Natural killer cell treated with Interleukin-12 subunit alpha and Interleukin-12 subunit beta and Interleukin-15 and Interleukin-18, amount 100 ng/mL, for 72 hours (primary cell): Measurements from ENCODE around the gene COX20. TPM values are rescaled to one million over a fixed set of nuclear protein-coding genes. Genes with fewer than 3 reads are reported as not detected.
"Not testable (repeated sequence)": the region's sequence is repeated elsewhere in the genome, so short reads cannot be mapped to it uniquely, and the experiment has no call there.

ENCODE experiments used
- ATAC-seq, 2 donors: fragments of 150-1000 bp; cut with Tn5 transposase in 1 of 2; sonication (Bioruptor Pico), chemical (Tn5 transposase) in 1 of 2; 2 replicates each; pipeline ENCODE4 v1.10.0; 2021
- DNase-seq: peaks from one replicate; pipeline ENCODE4 v3.0.0; 2022; ENCODE audit warnings: low spot score
- H3K27ac Mint-ChIP-seq, 2 donors: 1 replicate in 1 of 2; 2 replicates in 1 of 2; pipeline ENCODE4 v1.8.0; 2022; ENCODE audit warnings: mixed read lengths in 2 of 2, mild to moderate bottlenecking in 1 of 2, moderate library complexity in 1 of 2
- H3K27me3 Mint-ChIP-seq, 2 donors: 1 replicate in 1 of 2; 2 replicates in 1 of 2; pipeline ENCODE4 v1.8.0; 2022; ENCODE audit warnings: mixed read lengths in 2 of 2
- H3K36me3 Mint-ChIP-seq: one replicate; pipeline ENCODE4 v1.8.0; 2022; ENCODE audit warnings: mixed read lengths
- H3K4me1 Mint-ChIP-seq, 2 donors: 1 replicate in 1 of 2; 2 replicates in 1 of 2; pipeline ENCODE4 v1.8.0; 2022; ENCODE audit warnings: low read depth in 2 of 2, mixed read lengths in 2 of 2, mild to moderate bottlenecking in 1 of 2
- H3K4me3 Mint-ChIP-seq: one replicate; pipeline ENCODE4 v1.8.0; 2022; ENCODE audit warnings: mixed read lengths
- H3K9me3 Mint-ChIP-seq: 2 replicates; pipeline ENCODE4 v1.8.0; 2022; ENCODE audit warnings: mixed read lengths
- total RNA-seq, 2 donors: library from RNA; stranded (reverse); gene quantifications; one replicate each; pipeline ENCODE4 v1.2.3, GENCODE V29; 2022

The COX20 gene, protein sequence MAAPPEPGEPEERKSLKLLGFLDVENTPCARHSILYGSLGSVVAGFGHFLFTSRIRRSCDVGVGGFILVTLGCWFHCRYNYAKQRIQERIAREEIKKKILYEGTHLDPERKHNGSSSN
- 10 to 100 TPM; 21.3 to 31.4 TPM for total RNA-seq

DNA sequence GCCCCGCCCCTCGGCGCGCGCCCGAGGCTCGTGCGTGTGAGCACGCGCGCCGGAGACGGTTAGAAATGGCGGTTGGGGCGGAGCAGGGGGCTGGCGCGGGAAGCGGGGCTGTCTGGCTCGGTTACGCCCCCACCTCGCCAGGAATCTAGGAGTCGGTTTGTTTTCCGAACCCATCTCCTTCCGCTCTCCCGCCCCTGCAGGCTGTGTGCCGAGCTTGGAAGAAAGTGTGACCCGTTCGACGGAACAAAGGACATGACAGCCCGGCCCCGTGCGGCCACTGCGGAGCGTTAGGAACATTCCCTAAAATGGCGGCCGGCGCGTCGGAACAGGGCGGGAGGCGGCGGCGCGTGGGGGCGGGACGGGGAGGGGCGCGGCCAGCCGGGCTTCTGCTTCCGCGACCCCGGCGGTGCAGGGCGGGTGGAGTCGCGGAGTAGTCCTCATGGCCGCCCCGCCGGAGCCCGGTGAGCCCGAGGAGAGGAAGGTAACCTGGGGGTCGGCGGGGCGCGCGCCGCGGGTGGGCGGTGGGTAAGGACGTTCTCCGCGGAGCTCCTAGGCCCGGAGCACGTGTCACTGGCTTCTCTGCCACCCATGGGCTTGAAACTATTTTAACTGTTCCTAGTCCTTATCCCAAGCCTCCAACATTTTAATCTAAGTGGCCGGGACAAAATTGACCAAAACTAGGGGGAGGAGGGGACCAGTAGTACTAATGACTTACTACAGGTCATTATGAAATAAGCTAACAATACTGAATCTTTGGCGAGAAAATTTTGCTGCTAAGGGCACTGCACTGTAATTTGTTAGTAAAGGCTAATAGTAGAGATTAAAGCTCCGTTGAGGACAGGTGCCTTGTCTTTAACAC lies at the start of gene COX20:
TSS of gene COX20 (plus strand) at position 383 of the 859 bp plus-strand sequence. CDS start at position 440, 57 bp downstream.
- DNase-seq: peak; percentile 88
- Mint-ChIP-seq H3K4me3 (peak within 1 kb of the TSS; percentile 96), H3K4me1 (peaks cover 33 to 49% of the 10 kb centered on the region in 2 donors), H3K36me3 (peaks cover 15% of the 10 kb centered on the region), H3K27me3 (no peaks in the 10 kb centered on the region), H3K27ac (peak within 1 kb of the TSS; percentile 88 to 99), H3K9me3 (no peaks in the 10 kb centered on the region)
- peak; percentile 83 to 84 for ATAC-seq

DNA sequence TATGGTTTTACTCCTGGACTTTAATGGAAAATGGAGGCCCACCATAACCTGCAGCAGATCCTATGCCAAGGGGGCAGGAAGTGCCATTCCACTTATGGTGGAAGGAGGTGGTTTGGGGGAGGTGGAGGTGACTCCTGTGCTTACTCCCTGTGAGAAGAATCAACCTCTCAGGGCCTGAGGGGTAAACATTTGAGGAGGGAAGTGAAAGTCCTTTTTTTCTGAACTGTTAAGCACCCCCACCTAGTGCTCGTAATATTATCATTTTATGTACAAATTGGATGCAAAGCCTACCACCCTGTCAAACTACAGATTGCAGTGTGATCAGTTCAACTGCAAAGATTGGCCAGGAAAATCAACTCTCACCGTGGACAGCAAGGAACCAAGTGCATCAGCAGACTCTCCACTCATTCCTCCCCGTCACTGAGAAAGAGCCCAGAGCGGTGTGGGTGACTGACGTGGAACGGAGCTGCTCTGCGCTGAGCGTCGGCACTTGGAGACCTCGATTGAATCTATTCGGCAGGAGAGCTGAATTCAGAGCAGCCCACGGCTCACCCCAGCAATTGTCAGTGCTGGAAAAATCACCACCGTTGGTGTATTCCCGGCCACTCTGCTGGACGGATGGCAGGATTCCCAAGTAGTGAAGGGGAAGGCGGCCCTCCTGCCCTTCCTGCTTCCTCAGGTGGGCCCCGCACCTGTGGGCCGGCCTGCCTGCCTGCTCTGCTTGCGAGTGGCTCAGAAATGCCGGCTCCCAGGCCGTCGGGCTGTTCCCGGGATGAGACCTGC lies 46.8 kb upstream of the COX20 start:
- H3K9me3 Mint-ChIP-seq: no peaks in the 10 kb centered on the region
- no peaks in the 10 kb centered on the region for H3K36me3 Mint-ChIP-seq
- ATAC-seq (no peak), DNase-seq (no peak)
- H3K27ac Mint-ChIP-seq: no peak overlapping the region
- no peaks in the 10 kb centered on the region for H3K4me1 Mint-ChIP-seq
- H3K27me3 Mint-ChIP-seq: peaks cover 0 to 4% of the 10 kb centered on the region in 2 donors
- H3K4me3 Mint-ChIP-seq: no peak overlapping the region

DNA sequence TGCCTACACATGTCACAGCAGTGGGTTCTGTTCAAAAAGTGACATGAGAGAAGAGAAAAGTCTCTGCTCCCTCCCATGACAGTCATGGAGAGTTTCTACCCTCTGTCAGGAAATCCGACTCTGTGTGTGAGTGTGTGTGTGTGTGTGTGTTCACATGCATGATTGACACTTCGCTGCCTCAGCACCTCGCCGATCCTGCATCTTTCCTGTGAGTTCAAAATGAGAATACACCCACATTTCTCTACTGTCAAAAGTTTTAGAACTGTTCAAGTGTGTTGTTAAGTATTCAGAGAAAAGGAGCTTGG lies 46.2 kb upstream of the COX20 start:
- ATAC-seq (no peak), DNase-seq (no peak)
- H3K4me3 Mint-ChIP-seq: no peak overlapping the region
- no peaks in the 10 kb centered on the region for H3K36me3 Mint-ChIP-seq
- H3K27me3 Mint-ChIP-seq: peaks cover 0 to 4% of the 10 kb centered on the region in 2 donors
- H3K4me1 Mint-ChIP-seq: no peaks in the 10 kb centered on the region
- no peaks in the 10 kb centered on the region for H3K9me3 Mint-ChIP-seq
- H3K27ac Mint-ChIP-seq: no peak overlapping the region

DNA sequence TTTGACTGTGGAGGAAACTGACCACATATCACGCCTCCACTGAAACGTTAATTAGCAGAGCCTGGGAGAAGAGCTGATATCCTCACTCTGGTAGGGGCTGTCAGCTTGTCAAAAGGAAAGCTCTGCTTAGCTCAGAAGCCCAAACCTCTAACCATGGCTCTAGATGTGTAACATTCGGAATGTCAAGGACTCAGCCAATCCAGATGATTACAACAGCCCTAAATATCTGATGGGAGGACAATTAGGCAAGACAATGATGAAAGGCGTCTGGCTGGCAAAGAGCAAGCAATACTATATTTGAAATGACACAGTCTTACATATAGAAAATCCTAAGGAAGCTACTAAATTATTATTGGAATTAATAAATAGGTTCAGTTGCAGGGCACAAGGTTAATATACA lies 45.7 kb upstream of the COX20 start:
- no peaks in the 10 kb centered on the region for H3K4me1 Mint-ChIP-seq
- H3K27me3 Mint-ChIP-seq: peaks cover 0 to 4% of the 10 kb centered on the region in 2 donors
- no peak for ATAC-seq
- DNase-seq: no peak
- no peaks in the 10 kb centered on the region for H3K36me3 Mint-ChIP-seq
- no peak overlapping the region for H3K4me3 Mint-ChIP-seq
- H3K27ac Mint-ChIP-seq: no peak overlapping the region
- no peaks in the 10 kb centered on the region for H3K9me3 Mint-ChIP-seq

DNA sequence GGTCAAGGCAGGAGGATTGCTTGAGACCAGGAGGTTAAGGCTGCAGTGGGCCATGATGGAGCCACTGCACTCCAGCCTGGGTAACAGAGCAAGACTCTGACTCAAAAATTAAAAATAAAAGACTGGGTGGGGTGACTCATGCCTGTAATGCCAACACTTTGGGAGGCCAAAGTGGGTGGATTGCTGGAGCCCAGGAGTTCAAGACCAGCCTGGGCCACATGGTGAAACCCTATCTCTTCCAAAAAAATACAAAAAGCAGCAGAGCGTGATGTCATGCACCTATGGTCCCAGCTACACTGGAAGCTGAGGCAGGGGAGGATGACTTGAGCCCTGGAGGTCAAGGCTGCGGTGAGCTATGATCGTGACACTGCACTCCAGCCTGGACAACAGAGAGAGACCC lies 44.4 kb upstream of the COX20 start:
- DNase-seq: no peak
- Mint-ChIP-seq H3K9me3 (no peaks in the 10 kb centered on the region), H3K36me3 (no peaks in the 10 kb centered on the region), H3K27ac (no peak overlapping the region), H3K4me3 (no peak overlapping the region), H3K27me3 (peaks cover 0 to 4% of the 10 kb centered on the region in 2 donors), H3K4me1 (no peaks in the 10 kb centered on the region)
- ATAC-seq: no peak

DNA sequence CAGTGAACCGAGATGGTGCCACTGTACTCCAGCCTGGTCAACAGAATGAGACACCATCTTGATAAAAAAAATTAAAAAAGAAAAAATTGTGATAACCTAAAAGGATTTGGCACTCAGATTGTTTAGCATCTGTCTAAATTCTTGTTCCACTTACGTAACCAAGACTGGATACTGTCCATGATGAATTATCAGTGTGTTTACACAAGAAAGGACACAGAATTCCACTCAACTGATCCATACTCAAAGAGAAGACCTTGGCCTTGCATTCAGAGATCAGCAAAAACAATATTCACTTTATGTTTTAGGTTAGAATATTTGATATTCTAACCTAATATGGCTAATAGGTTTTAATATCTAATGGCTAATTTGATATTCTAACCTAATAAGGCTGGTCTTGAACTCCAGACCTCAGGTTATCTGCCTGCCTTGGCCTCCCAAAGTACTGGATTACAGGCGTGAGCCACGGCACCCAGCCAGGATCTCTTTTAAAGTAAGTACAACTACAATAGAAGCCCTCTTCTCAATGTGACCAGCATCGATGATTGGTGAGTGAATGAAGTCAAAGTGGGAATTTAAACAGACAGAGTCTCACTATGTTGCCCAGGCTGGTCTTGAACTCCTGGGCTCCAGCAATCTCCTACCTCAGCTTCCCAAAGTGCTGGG lies 43.1 kb upstream of the COX20 start:
- ATAC-seq: no peak
- no peak overlapping the region for H3K4me3 Mint-ChIP-seq
- H3K36me3 Mint-ChIP-seq: no peaks in the 10 kb centered on the region

DNA sequence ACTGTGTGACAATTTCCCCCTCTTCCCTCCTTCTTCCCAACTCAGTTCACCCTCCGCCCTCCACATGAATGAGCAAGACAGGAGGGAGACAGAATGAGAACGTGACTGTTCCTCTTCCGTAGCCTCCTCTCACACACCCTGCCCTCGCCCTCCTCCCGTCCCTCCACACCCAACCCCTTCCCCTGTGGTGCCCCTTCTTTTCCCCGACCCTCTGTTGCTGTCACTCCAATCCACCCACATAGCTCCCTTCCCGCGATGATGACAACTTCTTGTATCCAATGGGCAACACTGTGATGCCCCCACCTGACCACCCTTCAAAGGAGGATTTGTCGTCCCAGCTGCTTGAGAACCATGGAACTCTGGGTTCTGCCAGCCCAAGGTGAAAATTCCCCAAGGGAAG lies 41.4 kb upstream of the COX20 start:
- DNase-seq: no peak
- Mint-ChIP-seq H3K36me3 (no peaks in the 10 kb centered on the region), H3K27me3 (peaks cover 0 to 4% of the 10 kb centered on the region in 2 donors), H3K4me1 (no peaks in the 10 kb centered on the region), H3K9me3 (no peaks in the 10 kb centered on the region), H3K4me3 (no peak overlapping the region), H3K27ac (no peak overlapping the region)
- no peak for ATAC-seq

More for the DNA sequence above, 43.1 kb upstream of the COX20 start:
- no peaks in the 10 kb centered on the region for H3K4me1 Mint-ChIP-seq
- H3K27ac Mint-ChIP-seq: no peak overlapping the region
- DNase-seq: no peak
- no peaks in the 10 kb centered on the region for H3K9me3 Mint-ChIP-seq
- peaks cover 0 to 4% of the 10 kb centered on the region in 2 donors for H3K27me3 Mint-ChIP-seq

DNA sequence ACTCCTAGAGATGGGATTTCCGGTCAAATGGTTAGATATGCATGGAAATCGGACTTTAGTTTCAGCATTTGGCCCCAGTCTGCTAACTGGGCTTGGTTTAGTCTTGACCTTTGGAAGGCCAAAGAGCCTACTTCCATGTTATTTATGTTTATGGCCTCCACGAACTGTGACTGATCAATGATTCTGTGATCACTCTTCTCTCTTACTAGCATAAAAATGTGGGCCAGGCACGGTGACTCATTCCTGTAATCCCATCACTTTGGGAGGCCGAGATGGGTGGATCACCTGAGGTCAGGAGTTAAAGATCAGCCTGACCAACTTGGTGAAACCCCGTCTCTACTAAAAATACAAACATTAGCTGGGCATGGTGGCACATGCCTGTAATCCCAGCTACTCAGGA lies 40.9 kb upstream of the COX20 start:
- not testable (repeated sequence) for ATAC-seq, H3K4me3 Mint-ChIP-seq, DNase-seq, H3K27me3 Mint-ChIP-seq, H3K4me1 Mint-ChIP-seq, H3K27ac Mint-ChIP-seq, H3K9me3 Mint-ChIP-seq, H3K36me3 Mint-ChIP-seq

DNA sequence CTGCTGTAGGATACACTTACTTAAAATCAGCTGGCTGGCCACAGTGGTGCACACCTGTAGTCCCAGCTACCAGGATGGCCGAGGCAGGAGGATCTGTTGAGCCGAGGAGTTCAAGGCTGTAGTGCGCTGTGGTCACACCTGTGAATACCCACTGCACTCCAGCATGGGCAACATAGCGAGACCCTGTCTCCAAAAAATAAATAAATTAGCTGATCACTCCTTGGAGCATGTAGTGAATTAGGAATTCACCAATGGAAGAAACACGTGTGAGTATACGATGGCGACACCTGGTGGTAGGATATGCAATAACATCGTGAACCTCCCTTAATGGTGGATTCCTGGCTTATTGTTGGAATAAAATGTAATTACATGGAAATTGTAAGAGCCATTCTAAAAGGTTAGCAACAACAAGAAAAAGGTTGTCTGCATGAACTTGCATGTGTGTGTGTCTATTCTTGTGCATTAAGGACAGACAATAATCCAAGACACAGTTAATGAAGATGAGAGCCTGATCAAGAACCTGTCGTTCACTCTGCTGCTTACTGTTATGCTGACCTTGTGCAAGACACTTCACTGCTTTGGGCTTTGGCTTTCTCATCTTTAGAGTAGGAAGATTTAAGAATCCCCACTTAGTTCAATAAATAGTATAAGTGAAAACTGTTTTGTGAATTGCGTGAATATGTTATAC lies 38.6 kb upstream of the COX20 start:
- Mint-ChIP-seq H3K4me3 (no peak overlapping the region), H3K36me3 (no peaks in the 10 kb centered on the region), H3K9me3 (no peaks in the 10 kb centered on the region), H3K27ac (no peak overlapping the region), H3K4me1 (peaks cover 2 to 4% of the 10 kb centered on the region in 2 donors), H3K27me3 (no peaks in the 10 kb centered on the region)
- no peak for DNase-seq
- ATAC-seq: no peak

DNA sequence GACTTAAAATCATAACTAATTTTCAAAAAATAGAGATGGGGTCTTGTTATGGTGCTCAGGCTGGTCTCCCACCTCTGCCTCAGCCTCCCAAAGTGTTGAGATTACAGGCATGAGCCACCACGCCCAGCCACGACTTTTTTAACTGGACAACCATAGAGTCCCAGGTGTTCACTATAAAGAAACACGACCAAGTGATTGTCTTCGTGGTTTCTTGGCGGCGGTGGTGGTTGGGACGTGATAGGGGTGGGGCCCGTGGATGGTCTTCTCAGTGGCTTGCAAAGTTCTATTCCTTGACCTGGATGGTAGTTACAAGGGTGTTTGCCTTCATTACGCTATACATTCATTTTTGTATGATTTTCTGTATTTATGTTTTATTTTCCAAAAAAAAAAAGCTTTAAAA lies 34.6 kb upstream of the COX20 start:
- ATAC-seq: no peak

DNA sequence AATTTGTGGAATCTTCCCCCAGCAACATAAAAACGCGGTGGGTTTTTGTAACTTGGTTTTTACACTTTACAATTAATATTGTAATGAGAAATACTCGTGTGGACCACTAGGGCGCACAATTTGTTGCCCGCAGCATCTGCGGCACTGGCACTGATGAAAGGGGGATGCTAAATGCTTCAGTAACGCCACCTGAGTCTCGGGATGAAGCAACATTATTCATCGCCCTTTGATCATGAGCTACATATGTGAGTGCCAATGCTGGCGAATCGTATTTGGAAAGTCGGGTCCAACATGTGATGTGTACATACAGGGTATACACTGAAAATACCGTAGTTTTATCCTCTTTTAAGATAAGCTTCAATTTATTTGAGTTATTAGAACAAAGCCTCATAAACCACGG lies 34.2 kb upstream of the COX20 start:
- Mint-ChIP-seq H3K27ac (no peak overlapping the region), H3K36me3 (no peaks in the 10 kb centered on the region), H3K9me3 (no peaks in the 10 kb centered on the region), H3K4me1 (peaks cover 2 to 4% of the 10 kb centered on the region in 2 donors), H3K27me3 (no peaks in the 10 kb centered on the region), H3K4me3 (no peak overlapping the region)
- DNase-seq (no peak), ATAC-seq (peak; percentile 56 to 59)

More for the DNA sequence above, 34.6 kb upstream of the COX20 start:
- no peaks in the 10 kb centered on the region for H3K36me3 Mint-ChIP-seq
- H3K4me1 Mint-ChIP-seq: peaks cover 2 to 4% of the 10 kb centered on the region in 2 donors
- H3K9me3 Mint-ChIP-seq: no peaks in the 10 kb centered on the region
- no peak overlapping the region for H3K27ac Mint-ChIP-seq
- no peaks in the 10 kb centered on the region for H3K27me3 Mint-ChIP-seq
- DNase-seq: no peak
- H3K4me3 Mint-ChIP-seq: no peak overlapping the region

DNA sequence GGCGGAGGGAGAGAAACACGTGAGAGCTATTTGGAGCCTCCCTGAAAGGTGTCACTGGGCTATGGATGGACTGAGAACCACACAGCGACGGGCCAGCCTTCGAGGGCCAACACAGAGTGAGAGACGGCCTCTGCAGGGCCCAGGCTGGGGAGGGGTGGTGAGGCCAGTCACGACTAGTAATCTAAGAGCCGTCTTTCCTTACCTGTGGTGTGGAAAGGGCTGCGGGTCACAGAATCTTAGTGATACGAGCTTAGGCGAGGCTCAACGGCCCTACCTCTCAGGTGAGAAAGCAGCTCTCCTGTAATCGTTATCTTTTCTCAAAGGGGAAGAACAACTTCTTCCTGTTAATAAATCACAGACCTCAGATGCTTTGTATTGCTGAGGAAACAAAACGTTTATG lies 33.4 kb upstream of the COX20 start:
- Mint-ChIP-seq H3K36me3 (no peaks in the 10 kb centered on the region), H3K4me3 (no peak overlapping the region)
- no peak for ATAC-seq

DNA sequence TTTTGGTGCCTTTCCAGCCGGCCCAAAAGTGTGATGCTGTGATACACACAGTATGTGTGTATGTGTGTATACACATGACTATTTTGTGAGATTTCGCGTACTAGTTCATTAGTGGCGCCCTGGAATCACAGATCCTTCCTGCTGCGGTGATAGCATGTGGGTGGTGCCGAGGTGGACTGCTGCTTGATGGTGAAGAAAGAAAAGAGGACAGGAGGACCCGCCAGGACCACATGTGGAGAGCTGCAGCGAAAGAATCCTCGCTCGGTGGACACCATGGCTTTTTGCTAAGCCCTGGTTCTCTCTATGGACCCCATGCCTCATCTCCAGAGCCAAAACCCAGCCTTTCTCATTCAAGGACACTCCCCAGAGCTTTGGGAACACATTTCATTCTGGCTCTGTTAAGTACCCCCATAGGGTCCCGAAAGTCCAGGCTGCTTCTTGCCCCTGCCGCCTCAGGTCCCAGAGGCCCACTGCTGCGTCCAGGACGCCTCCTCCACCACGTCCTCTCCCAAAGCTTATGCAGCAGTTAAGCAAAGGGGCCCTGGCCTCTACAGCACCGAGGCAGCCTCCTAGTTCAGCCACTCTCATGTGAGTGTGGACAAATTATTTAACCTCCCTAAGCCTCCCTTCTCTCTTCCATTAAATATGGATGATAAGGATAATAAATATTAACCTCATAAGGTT lies 32.8 kb upstream of the COX20 start:
- DNase-seq (no peak), ATAC-seq (no peak)
- peaks cover 0 to under 1% of the 10 kb centered on the region in 2 donors for H3K27me3 Mint-ChIP-seq

More for the DNA sequence above, 33.4 kb upstream of the COX20 start:
- no peak for DNase-seq
- Mint-ChIP-seq H3K27me3 (no peaks in the 10 kb centered on the region), H3K27ac (no peak overlapping the region), H3K9me3 (no peaks in the 10 kb centered on the region), H3K4me1 (peaks cover 2 to 4% of the 10 kb centered on the region in 2 donors)

More for the DNA sequence above, 32.8 kb upstream of the COX20 start:
- Mint-ChIP-seq H3K36me3 (no peaks in the 10 kb centered on the region), H3K4me3 (no peak overlapping the region), H3K4me1 (peaks cover 2 to 4% of the 10 kb centered on the region in 2 donors), H3K9me3 (no peaks in the 10 kb centered on the region), H3K27ac (no peak overlapping the region)
